GM06990 (cell line): ENCODE results near the gene POLN.
"Not testable (repeated sequence)": the region's sequence is repeated elsewhere in the genome, so short reads cannot be mapped to it uniquely, and the experiment has no call there.

ENCODE experiments used
- DNase-seq: peaks from one replicate; pipeline ENCODE4 v3.0.0-alpha.2; 2011; ENCODE audit not compliant: insufficient read length; ENCODE audit errors: extremely low read depth
- H3K27me3 ChIP-seq: replicated peaks from 2 replicates; pipeline ENCODE4 v1.6.0; 2011; ENCODE audit warnings: low read length; ENCODE audit not compliant: control insufficient read depth, insufficient read depth
- H3K36me3 ChIP-seq: 2 replicates; pipeline ENCODE4 v1.5.1; 2011; ENCODE audit warnings: low read length; ENCODE audit not compliant: control insufficient read depth, insufficient read depth
- H3K4me3 ChIP-seq: replicated peaks from 2 replicates; pipeline ENCODE4 v1.5.1; 2011; ENCODE audit warnings: low read depth, mild to moderate bottlenecking, control low read depth, low read length
- CTCF ChIP-seq: IDR thresholded peaks from 2 replicates; pipeline ENCODE4 v1.5.1; 2011; ENCODE audit warnings: low read length, control low read depth, mild to moderate bottlenecking, inconsistent platforms; ENCODE audit not compliant: insufficient read depth, poor library complexity, severe bottlenecking

POLN gene

DNA sequence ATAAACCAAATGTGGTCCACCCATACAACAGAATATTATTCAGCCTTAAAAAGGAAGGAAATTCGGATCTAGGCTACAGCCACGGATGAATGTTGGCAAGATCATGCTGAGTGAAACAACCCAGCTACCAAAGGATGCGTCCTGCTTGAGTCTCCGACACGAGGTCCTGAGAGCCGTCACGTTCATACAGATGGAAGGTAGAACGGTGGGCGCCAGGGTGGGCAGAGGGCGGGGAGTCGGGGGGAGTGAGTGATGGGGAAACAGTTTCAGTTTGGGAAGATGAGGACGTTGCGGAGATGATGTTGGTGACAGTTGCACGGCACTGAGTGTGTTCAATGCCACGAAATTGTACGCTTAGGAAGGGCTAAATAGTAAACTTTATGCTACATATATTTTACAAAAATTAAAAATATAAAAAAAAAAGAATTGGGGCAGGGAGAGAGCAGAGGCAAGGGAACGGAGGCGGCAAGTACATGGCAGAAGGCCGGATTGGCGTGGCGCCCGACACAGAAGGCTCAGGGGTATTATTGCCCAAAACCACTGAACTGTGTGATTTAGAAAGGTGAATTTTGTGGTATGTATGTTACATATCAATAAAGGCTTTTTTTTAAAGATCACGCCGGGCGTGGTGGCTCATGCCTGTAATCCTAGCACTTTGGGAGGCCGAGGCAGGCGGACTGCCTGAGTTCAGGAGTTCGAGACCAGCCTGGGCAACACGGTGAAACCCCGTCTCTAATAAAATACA, 34.8 kb upstream of the POLN start:
- no peak for DNase-seq
- no peak overlapping the region for H3K4me3 ChIP-seq
- no peaks in the 10 kb centered on the region; the same call in none of the 2 replicates for H3K27me3 ChIP-seq
- H3K36me3 ChIP-seq = no peaks in the 10 kb centered on the region
- no peak for TF ChIP-seq CTCF

GRCh38 chr4:2275546-2276251, 33.8 kb upstream of the POLN start:
- Histone ChIP-seq H3K36me3 (no peaks in the 10 kb centered on the region), H3K4me3 (no peak overlapping the region), H3K27me3 (no peaks in the 10 kb centered on the region; the same call in none of the 2 replicates)
- TF ChIP-seq CTCF = no peak
- no peak for DNase-seq

GRCh38 chr4:2275044-2275397, 33.1 kb upstream of the POLN start:
- not testable (repeated sequence) for DNase-seq, H3K4me3 ChIP-seq, H3K27me3 ChIP-seq, H3K36me3 ChIP-seq

DNA sequence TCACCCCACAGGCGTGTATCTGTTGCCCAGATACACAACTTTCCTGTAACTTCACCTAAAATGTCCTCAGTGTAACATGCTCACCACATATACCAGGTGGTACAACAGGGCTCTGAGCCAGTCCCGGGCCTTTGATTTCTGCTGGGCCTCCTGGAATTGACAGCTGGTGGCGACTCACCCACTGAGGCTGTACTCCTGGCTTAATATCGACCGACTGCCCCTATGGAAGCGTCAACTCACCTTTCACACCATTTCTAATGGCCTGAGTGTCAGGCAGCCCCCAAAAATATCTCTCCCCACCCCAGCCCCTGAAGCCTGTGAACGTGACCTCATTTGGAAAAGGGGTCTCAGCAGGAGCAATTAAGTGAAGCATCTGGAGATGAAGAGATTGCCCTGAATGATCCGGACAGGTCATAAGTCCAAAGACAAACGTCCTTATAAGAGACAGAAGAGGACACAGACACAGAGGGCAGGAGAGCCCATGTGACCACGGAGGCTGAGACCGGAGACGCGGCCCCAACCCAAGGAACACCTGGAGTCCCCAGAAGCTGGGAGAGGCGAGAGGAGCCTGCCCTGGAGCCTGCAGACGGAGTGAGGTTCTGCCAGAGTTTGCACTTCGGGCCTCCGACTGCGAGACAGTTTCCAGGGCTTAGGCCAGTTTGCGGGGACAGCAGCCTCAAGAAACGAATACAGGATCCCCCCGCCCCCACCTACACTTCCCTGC, 32.6 kb upstream of the POLN start:
- H3K27me3 ChIP-seq = no peaks in the 10 kb centered on the region; the same call in none of the 2 replicates
- TF ChIP-seq CTCF = no peak
- H3K36me3 ChIP-seq = no peaks in the 10 kb centered on the region
- H3K4me3 ChIP-seq = no peak overlapping the region
- DNase-seq = no peak

- Histone ChIP-seq H3K27me3 (no peaks in the 10 kb centered on the region; the same call in none of the 2 replicates), H3K36me3 (no peaks in the 10 kb centered on the region), H3K4me3 (no peak overlapping the region)
- DNase-seq = no peak
- TF ChIP-seq CTCF = no peak
Observed at GRCh38 chr4:2273657-2274319, 31.9 kb upstream of the POLN start.
